Measurements from ENCODE around the gene KRTAP10-11.

The KRTAP10-11 gene

GRCh38 chr21:44639331-44639655 is 6.9 kb upstream of the KRTAP10-11 start:
- no peak for ATAC-seq
- TF ChIP-seq ZFP3 (CRISPR knock-in tag; IDR thresholded peaks at IDR 0.05) = no peak
- no peak for TF ChIP-seq ZNF565 (CRISPR knock-in tag; conservative IDR thresholded peaks at IDR 0.05; ENCODE audit: low read depth)
- no peak for TF ChIP-seq TSHZ2 (CRISPR knock-in tag; IDR thresholded peaks at IDR 0.05)
- no peak for TF ChIP-seq GLIS3 (CRISPR knock-in tag; IDR thresholded peaks at IDR 0.05)
- no peak for TF ChIP-seq ISL1 (CRISPR knock-in tag; IDR thresholded peaks at IDR 0.05)
- TF ChIP-seq RARB (CRISPR knock-in tag; IDR thresholded peaks at IDR 0.05) = no peak
- no peak for TF ChIP-seq CREB5 (CRISPR knock-in tag; IDR thresholded peaks at IDR 0.05; ENCODE audit: low read depth)
- no peak for TF ChIP-seq ZC3H10 (CRISPR knock-in tag; IDR thresholded peaks at IDR 0.05)
- TF ChIP-seq CSRNP3 (CRISPR knock-in tag; IDR thresholded peaks at IDR 0.05) = no peak
- no peak for TF ChIP-seq POU6F1 (CRISPR knock-in tag; IDR thresholded peaks at IDR 0.05; ENCODE audit: borderline replicate concordance, low read depth)

- no peak for ATAC-seq
- TF ChIP-seq PATZ1 (CRISPR knock-in tag; IDR thresholded peaks at IDR 0.05; ENCODE audit: borderline replicate concordance) (no peak), ZNF8 (CRISPR knock-in tag; IDR thresholded peaks at IDR 0.05) (no peak), GLIS3 (CRISPR knock-in tag; IDR thresholded peaks at IDR 0.05) (no peak), CSRNP3 (CRISPR knock-in tag; IDR thresholded peaks at IDR 0.05) (no peak), CSDC2 (CRISPR knock-in tag; IDR thresholded peaks at IDR 0.05) (no peak), ISL1 (CRISPR knock-in tag; IDR thresholded peaks at IDR 0.05) (no peak)
Measured at GRCh38 chr21:44640761-44641160, 5.5 kb upstream of the KRTAP10-11 start.

GRCh38 chr21:44643741-44644310 is 2.4 kb upstream of the KRTAP10-11 start:
- no peak for TF ChIP-seq ESRRG (CRISPR knock-in tag; IDR thresholded peaks at IDR 0.05)
- no peak for TF ChIP-seq BACH2 (CRISPR knock-in tag; IDR thresholded peaks at IDR 0.05; ENCODE audit: borderline replicate concordance)
- TF ChIP-seq ZFP3 (CRISPR knock-in tag; IDR thresholded peaks at IDR 0.05) = no peak
- no peak for TF ChIP-seq TCF4 (CRISPR knock-in tag; IDR thresholded peaks at IDR 0.05; ENCODE audit: borderline replicate concordance)
- no peak for ATAC-seq

GRCh38 chr21:44644878-44645277 is 1.3 kb upstream of the KRTAP10-11 start:
- ATAC-seq = no peak
- TF ChIP-seq ESRRG (CRISPR knock-in tag; IDR thresholded peaks at IDR 0.05) = no peak
- TF ChIP-seq TOX (CRISPR knock-in tag; IDR thresholded peaks at IDR 0.05; ENCODE audit: borderline replicate concordance) = no peak
- TF ChIP-seq TSHZ2 (CRISPR knock-in tag; IDR thresholded peaks at IDR 0.05) = no peak
- TF ChIP-seq OSR1 (CRISPR knock-in tag; IDR thresholded peaks at IDR 0.05) = no peak
- TF ChIP-seq ZNF8 (CRISPR knock-in tag; IDR thresholded peaks at IDR 0.05) = no peak
- no peak for TF ChIP-seq ISL1 (CRISPR knock-in tag; IDR thresholded peaks at IDR 0.05)
- TF ChIP-seq GLIS3 (CRISPR knock-in tag; IDR thresholded peaks at IDR 0.05) = no peak
- TF ChIP-seq ZC3H10 (CRISPR knock-in tag; IDR thresholded peaks at IDR 0.05) = no peak
- TF ChIP-seq ZNF70 (CRISPR knock-in tag; IDR thresholded peaks at IDR 0.05) = no peak
- TF ChIP-seq ZFP3 (CRISPR knock-in tag; IDR thresholded peaks at IDR 0.05) = no peak
- TF ChIP-seq POU6F1 (CRISPR knock-in tag; IDR thresholded peaks at IDR 0.05; ENCODE audit: borderline replicate concordance, low read depth) = no peak
- no peak for TF ChIP-seq RARB (CRISPR knock-in tag; IDR thresholded peaks at IDR 0.05)
- no peak for TF ChIP-seq PPARA (CRISPR knock-in tag; IDR thresholded peaks at IDR 0.05; ENCODE audit: borderline replicate concordance)

Data from SK-N-SH treated with all-trans-retinoic acid at 6 μM for 48 hours (cell line).